Upper lobe of right lung (tissue), 1 donor: ENCODE data around the gene NUAK1. TPM values are rescaled to one million over a fixed set of nuclear protein-coding genes. Genes with fewer than 3 reads are reported as not detected.

Source experiments
- ATAC-seq: fragments of 200-7000 bp; cut with Tn5 transposase; one replicate; pipeline ENCODE4 v1.9.1; 2020; ENCODE audit warnings: mild to moderate bottlenecking, moderate library complexity
- DNase-seq: peaks from one replicate; pipeline ENCODE4 v3.0.0-alpha.2; 2020
- H3K27ac ChIP-seq: fragments of 200-600 bp; one replicate; pipeline ENCODE4 v1.8.0; 2022
- H3K27me3 ChIP-seq: fragments of 200-600 bp; one replicate; pipeline ENCODE4 v1.8.0; 2022; ENCODE audit warnings: mild to moderate bottlenecking
- H3K36me3 ChIP-seq: fragments of 200-600 bp; one replicate; pipeline ENCODE4 v1.8.0; 2022
- H3K4me1 ChIP-seq: fragments of 200-600 bp; one replicate; pipeline ENCODE4 v1.8.0; 2022
- H3K4me3 ChIP-seq: fragments of 200-600 bp; one replicate; pipeline ENCODE4 v1.8.0; 2022; ENCODE audit warnings: mild to moderate bottlenecking
- H3K9me3 ChIP-seq: fragments of 200-600 bp; one replicate; pipeline ENCODE4 v1.8.0; 2022
- intact Hi-C: fragments of 100-400 bp; cut with DNase I; formaldehyde crosslinking; loops from one replicate; pipeline ENCODE4 v1.11.0; 2022
- total RNA-seq: library from RNA; stranded (reverse); fragmentation: NEBNext Ultra II Directional; extraction: Animal tissue kit (Norgen Biotek cat#: 25700); gene quantifications from one replicate; pipeline ENCODE4 v1.2.1, GENCODE V29; 2021
- TF ChIP-seq, protein P1 (sequence below): fragments of 200-600 bp; IDR thresholded peaks from one replicate; pipeline ENCODE4 v1.8.0; 2022; ENCODE audit warnings: antibody characterized with exemption
- donor health status: DM: no; HTN: yes; CAD: no; lungs with severe emphysema.

Gene NUAK1
- total RNA-seq, 1 donor from 2014 or later = 40.8 TPM

DNA sequence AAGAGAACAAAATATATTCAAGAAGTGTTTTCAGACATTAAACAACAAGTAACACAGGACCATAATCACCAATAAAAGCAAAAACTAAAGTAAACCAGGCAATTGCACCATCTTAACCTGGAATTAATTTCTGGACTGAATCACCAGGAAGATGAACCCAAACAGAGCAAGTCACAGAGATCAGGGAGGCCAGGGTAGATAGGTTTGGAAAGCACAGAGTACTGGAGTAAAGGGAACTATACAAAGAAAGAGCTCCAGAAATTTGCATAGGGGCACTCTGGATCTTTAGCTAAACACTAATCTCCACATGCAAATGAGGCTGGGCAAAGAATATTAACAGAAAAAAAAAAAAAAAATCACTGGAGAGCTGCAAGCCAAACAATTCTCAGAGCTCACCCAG is 84.7 kb downstream of the NUAK1 start:
- Histone ChIP-seq H3K36me3 (no peaks in the 10 kb centered on the region), H3K27me3 (no peaks in the 10 kb centered on the region), H3K9me3 (peaks cover 10% of the 10 kb centered on the region), H3K4me3 (no peak overlapping the region), H3K4me1 (no peaks in the 10 kb centered on the region), H3K27ac (no peak overlapping the region)
- intact Hi-C loops = no loop called here
- DNase-seq (no peak), ATAC-seq (no peak)
- TF ChIP-seq, protein P1, sequence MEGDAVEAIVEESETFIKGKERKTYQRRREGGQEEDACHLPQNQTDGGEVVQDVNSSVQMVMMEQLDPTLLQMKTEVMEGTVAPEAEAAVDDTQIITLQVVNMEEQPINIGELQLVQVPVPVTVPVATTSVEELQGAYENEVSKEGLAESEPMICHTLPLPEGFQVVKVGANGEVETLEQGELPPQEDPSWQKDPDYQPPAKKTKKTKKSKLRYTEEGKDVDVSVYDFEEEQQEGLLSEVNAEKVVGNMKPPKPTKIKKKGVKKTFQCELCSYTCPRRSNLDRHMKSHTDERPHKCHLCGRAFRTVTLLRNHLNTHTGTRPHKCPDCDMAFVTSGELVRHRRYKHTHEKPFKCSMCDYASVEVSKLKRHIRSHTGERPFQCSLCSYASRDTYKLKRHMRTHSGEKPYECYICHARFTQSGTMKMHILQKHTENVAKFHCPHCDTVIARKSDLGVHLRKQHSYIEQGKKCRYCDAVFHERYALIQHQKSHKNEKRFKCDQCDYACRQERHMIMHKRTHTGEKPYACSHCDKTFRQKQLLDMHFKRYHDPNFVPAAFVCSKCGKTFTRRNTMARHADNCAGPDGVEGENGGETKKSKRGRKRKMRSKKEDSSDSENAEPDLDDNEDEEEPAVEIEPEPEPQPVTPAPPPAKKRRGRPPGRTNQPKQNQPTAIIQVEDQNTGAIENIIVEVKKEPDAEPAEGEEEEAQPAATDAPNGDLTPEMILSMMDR = no peak

DNA sequence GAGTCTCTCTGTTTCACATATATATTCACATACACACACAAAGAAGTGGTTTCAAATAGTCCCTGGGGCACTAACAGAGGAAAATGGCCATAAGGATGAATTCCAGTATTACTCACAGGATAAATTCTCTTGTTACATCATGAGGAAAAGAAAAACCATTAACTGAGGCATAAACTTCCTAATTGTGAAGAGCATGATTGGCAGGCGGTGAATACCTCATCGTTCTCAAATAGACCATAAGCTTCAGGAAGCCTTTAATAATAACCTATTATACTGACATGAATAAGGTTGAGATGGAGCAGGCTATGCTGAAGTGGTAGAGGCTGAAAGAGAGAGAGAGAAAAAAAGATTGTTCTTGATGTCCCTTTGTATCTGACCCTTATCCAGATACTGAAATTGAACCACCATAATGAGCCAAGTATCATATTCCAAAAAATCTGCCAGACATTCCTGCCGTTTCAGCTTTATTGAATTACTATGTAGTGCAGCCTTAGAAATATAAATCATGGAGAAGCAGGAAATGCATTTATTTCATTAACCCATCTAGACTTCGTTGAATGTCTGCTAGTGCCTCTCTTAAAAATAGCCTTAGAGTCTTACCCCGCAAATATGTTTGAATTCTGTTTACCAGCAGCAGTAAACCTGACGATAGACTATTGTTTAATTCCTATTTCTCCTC is 86.8 kb downstream of the NUAK1 start:
- H3K4me3 ChIP-seq = no peak overlapping the region
- intact Hi-C loops = no loop called here
- H3K27me3 ChIP-seq = no peaks in the 10 kb centered on the region
- no peaks in the 10 kb centered on the region for H3K36me3 ChIP-seq
- peaks cover 10% of the 10 kb centered on the region for H3K9me3 ChIP-seq
- TF ChIP-seq, protein P1 = no peak
- DNase-seq = no peak
- no peak overlapping the region for H3K27ac ChIP-seq
- ATAC-seq = no peak
- H3K4me1 ChIP-seq = no peaks in the 10 kb centered on the region

DNA sequence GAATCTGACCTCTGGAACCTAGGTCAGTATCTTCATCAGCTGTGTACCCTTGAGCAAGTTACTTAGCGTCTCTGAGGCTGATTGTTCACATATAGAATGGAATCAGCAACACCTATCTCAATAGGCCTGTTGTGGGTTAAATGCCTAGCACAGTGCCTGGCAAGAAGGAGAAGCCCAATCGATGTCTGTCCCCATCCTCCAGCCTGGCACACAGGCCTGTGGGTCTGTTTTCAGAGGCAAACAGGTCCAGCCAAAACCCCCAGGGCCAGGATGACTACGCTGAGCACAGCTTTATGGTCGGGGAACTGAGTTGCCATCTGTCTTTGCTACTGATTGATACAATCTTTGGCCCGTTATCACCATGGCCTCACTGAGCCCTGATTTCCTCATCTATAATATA is 89.2 kb downstream of the NUAK1 start:
- no peaks in the 10 kb centered on the region for H3K4me1 ChIP-seq
- H3K27ac ChIP-seq = no peak overlapping the region
- no peaks in the 10 kb centered on the region for H3K27me3 ChIP-seq
- H3K9me3 ChIP-seq = no peaks in the 10 kb centered on the region
- TF ChIP-seq, protein P1 = no peak
- no peak overlapping the region for H3K4me3 ChIP-seq
- intact Hi-C loops = no loop called here
- ATAC-seq = no peak
- no peak for DNase-seq
- no peaks in the 10 kb centered on the region for H3K36me3 ChIP-seq

DNA sequence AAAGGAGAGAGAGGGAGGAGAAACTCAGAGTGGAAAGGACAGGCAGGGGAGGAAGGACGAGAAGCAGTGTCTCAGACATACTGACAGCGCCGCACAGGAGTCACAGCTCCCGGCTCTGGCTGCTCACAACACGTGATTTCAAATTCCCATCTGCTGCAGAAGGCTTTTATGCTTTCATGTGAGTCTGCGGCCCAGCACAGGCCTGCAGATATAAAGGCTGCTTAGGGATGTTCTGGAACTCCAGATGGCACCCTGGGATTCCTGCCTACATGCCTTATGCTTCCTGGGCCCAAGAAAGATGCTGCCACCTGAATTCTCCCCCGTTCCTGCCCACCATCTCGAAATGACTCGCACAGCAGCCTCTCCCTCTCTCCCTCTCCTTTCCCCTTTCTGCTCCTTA is 89.6 kb downstream of the NUAK1 start:
- Histone ChIP-seq H3K36me3 (no peaks in the 10 kb centered on the region), H3K27ac (no peak overlapping the region), H3K4me3 (no peak overlapping the region), H3K9me3 (no peaks in the 10 kb centered on the region), H3K4me1 (no peaks in the 10 kb centered on the region), H3K27me3 (no peaks in the 10 kb centered on the region)
- ATAC-seq (no peak), DNase-seq (no peak)
- TF ChIP-seq, protein P1 = no peak
- intact Hi-C loops = no loop called here

DNA sequence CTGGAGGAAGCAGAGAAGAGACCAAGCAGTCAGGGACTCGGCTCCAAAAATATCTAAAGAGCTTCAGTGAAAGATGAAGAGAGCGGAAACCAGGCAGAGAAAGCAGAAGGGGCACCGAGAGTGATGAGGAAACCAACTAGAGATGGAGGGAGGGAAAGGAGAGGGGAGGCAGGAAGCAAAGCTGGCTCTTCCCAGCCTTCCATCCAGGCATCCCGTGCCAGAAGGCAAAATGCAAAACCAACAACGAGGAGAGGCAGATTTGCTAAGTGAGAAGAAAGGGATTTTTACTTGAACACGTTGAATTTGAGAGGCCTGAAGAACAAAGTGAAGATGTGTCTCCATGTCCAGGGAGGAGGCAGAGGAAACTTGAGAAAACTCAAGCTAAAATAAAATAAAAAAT is 90.1 kb downstream of the NUAK1 start:
- H3K27ac ChIP-seq = no peak overlapping the region
- no peaks in the 10 kb centered on the region for H3K4me1 ChIP-seq
- ATAC-seq = no peak
- H3K4me3 ChIP-seq = no peak overlapping the region
- TF ChIP-seq, protein P1 = no peak
- no peaks in the 10 kb centered on the region for H3K27me3 ChIP-seq
- no peaks in the 10 kb centered on the region for H3K9me3 ChIP-seq
- no peaks in the 10 kb centered on the region for H3K36me3 ChIP-seq
- intact Hi-C loops = no loop called here
- no peak for DNase-seq

DNA sequence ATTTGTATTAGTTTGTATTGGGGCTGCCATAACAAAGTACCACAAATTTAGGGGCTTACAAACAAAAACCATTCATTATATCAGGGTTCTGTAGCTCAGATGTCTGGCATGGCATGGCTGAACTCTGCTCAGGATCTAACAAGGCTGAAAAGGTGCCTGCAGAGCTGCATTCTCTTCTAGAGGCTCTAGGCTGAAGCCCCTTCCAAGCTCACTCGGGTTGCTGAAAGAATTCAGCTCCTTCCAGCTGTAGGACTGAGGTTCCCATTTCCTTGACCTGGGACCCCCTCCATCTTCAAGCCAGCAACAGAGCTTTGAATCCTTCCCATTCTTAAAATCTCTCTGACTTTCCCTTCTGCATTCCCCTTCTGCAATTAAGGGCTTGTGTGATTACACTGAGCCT is 90.7 kb downstream of the NUAK1 start:
- no peak for DNase-seq
- no peaks in the 10 kb centered on the region for H3K4me1 ChIP-seq
- H3K9me3 ChIP-seq = no peaks in the 10 kb centered on the region
- no peaks in the 10 kb centered on the region for H3K27me3 ChIP-seq
- H3K36me3 ChIP-seq = no peaks in the 10 kb centered on the region
- H3K27ac ChIP-seq = no peak overlapping the region
- TF ChIP-seq, protein P1 = no peak
- no peak for ATAC-seq
- intact Hi-C loops = no loop called here
- no peak overlapping the region for H3K4me3 ChIP-seq
